ENCODE measurements around the gene RGS10. TPM values are rescaled to one million over a fixed set of nuclear protein-coding genes. Genes with fewer than 3 reads are reported as not detected.

RGS10 gene
- total and polyA plus RNA-seq, 9 of the 15 experiments (the other 6 are each of a cell fraction or from before 2014, with no cell fraction given), result 31.9 to 123 (median 62.1) TPM

- ATAC-seq, result no peak
- DNase-seq (ENCODE audit: extremely low read depth in 1 of 4, low spot score in 3 of 4), result no peak
- H3K27ac ChIP-seq (ENCODE audit: extremely low read depth, low read depth, low read length), result no peak overlapping the region
- 90% methylated on average over 10 of the region's 11 CpGs for WGBS (ENCODE audit: insufficient coverage, low coverage, missing lambda C conversion rate)
- POLR2A ChIA-PET, result interaction anchor here (0.6 to 1.3 kb wide), 2 partner anchors 9 to 16 kb away, joined by 3 to 5 read pairs; no protein-coding TSS in a partner anchor
- no TSS peak for BruUV-seq (replicated peaks)
- H4K20me1 ChIP-seq (replicated peaks; ENCODE audit: control insufficient read depth, insufficient read depth, low read length), result no peaks in the 10 kb centered on the region
- peaks cover 21% of the 10 kb centered on the region for H3K79me2 ChIP-seq (ENCODE audit: control insufficient read depth, insufficient read depth, low read length)
- no peak overlapping the region for H3K9ac ChIP-seq (ENCODE audit: insufficient read depth in 1 of 2, low read depth in 2 of 2, low read length in 2 of 2)
- H3K4me3 ChIP-seq, result no peak overlapping the region
- intact Hi-C loops (cut with micrococcal nuclease) (no loop called here), in situ Hi-C loops (cut with MboI) (no loop called here)
- H3K27me3 ChIP-seq (ENCODE audit: control insufficient read depth in 2 of 2, insufficient read depth in 2 of 2, low read length in 2 of 2), result no peaks in the 10 kb centered on the region
- H3K4me2 ChIP-seq (ENCODE audit: insufficient read depth, low read length), result no peak overlapping the region
- H2AFZ ChIP-seq (ENCODE audit: low read depth, low read length), result no peak overlapping the region
- H3K4me1 ChIP-seq (replicated peaks in 1 of 2; ENCODE audit: control insufficient read depth in 2 of 2, insufficient read depth in 2 of 2, low read length in 2 of 2), result peaks cover 30 to 31% of the 10 kb centered on the region in 2 experiments
- CTCF ChIA-PET (ENCODE audit: low intra/inter-chr PET ratio), result no interaction called here
- no peaks in the 10 kb centered on the region for H3K9me3 ChIP-seq (replicated peaks; ENCODE audit: control insufficient read depth, insufficient read depth, low read depth, low read length)
- H3K9me1 ChIP-seq (ENCODE audit: control insufficient read depth, insufficient read depth, low read length), result no peaks in the 10 kb centered on the region
- 0 out of 2 replicates have a peak, but pooled peaks have one; percentile 12 for TF ChIP-seq CEBPB (tag; IDR thresholded peaks at IDR 0.05)
- no peak for TF ChIP-seq FOXK1 (CRISPR knock-in tag; IDR thresholded peaks at IDR 0.05; ENCODE audit: borderline replicate concordance)
- no peak for FAIRE-seq
- H3K36me3 ChIP-seq (ENCODE audit: control insufficient read depth, insufficient read depth, low read length), result peaks cover 47% of the 10 kb centered on the region; the same call in 2 of the 3 replicates
Observed at GRCh38 chr10:119522747-119523426, 19.6 kb downstream of the RGS10 start.

- 54% methylated on average over 4 of the region's 6 CpGs for WGBS (ENCODE audit: insufficient coverage, low coverage, missing lambda C conversion rate)
- Histone ChIP-seq H3K4me2 (ENCODE audit: insufficient read depth, low read length) (peak overlapping the region; percentile 11; the same call in 1 of the 2 replicates), H3K9me3 (replicated peaks; ENCODE audit: control insufficient read depth, insufficient read depth, low read depth, low read length) (no peaks in the 10 kb centered on the region), H3K9ac (ENCODE audit: insufficient read depth in 1 of 2, low read depth in 2 of 2, low read length in 2 of 2) (no peak overlapping the region; a peak in 1 of 4 replicates), H3K4me3 (no peak overlapping the region), H2AFZ (ENCODE audit: low read depth, low read length) (no peak overlapping the region), H3K9me1 (ENCODE audit: control insufficient read depth, insufficient read depth, low read length) (no peaks in the 10 kb centered on the region), H3K27ac (ENCODE audit: extremely low read depth, low read depth, low read length) (peak overlapping the region; percentile 67), H3K4me1 (replicated peaks in 1 of 2; ENCODE audit: control insufficient read depth in 2 of 2, insufficient read depth in 2 of 2, low read length in 2 of 2) (peaks cover 43 to 44% of the 10 kb centered on the region in 2 experiments), H4K20me1 (replicated peaks; ENCODE audit: control insufficient read depth, insufficient read depth, low read length) (no peaks in the 10 kb centered on the region), H3K27me3 (ENCODE audit: control insufficient read depth in 2 of 2, insufficient read depth in 2 of 2, low read length in 2 of 2) (no peaks in the 10 kb centered on the region), H3K36me3 (ENCODE audit: control insufficient read depth, insufficient read depth, low read length) (peaks cover 51% of the 10 kb centered on the region; the same call in 2 of the 3 replicates), H3K79me2 (ENCODE audit: control insufficient read depth, insufficient read depth, low read length) (peaks cover 19% of the 10 kb centered on the region; the same call in 2 of the 3 replicates)
- in situ Hi-C loops (cut with MboI), result no loop called here
- DNase-seq (ENCODE audit: extremely low read depth in 1 of 4, low spot score in 3 of 4) (no peak), FAIRE-seq (no peak), ATAC-seq (no peak)
- BruUV-seq (replicated peaks), result no TSS peak
- POLR2A ChIA-PET, result interaction anchor here (0.7 to 1.3 kb wide), 2 partner anchors 9 to 17 kb away, joined by 3 to 5 read pairs; no protein-coding TSS in a partner anchor
- CTCF ChIA-PET (ENCODE audit: low intra/inter-chr PET ratio), result no interaction called here
- intact Hi-C loops (cut with micrococcal nuclease), result loop anchor here (2.0 kb wide), 1 partner anchor 17 kb away; no protein-coding TSS in a partner anchor
- TF ChIP-seq JUND (IDR thresholded peaks at IDR 0.05; ENCODE audit: borderline replicate concordance, low read depth, low read length), result peak; percentile 49
- TF ChIP-seq JUND (tag; IDR thresholded peaks at IDR 0.05; ENCODE audit: borderline replicate concordance, low read depth, low read length), result peak; percentile 34; the same call in 1 of the 3 replicates
- TF ChIP-seq ZNF592 (IDR thresholded peaks at IDR 0.05), result peak; percentile 68
- 0 out of 2 replicates have a peak, but pooled peaks have one; percentile 30 for TF ChIP-seq ZNF584 (CRISPR knock-in tag; IDR thresholded peaks at IDR 0.05; ENCODE audit: low read depth)
- peak; percentile 50 for TF ChIP-seq ARID1B (IDR thresholded peaks at IDR 0.05)
- 0 out of 4 replicates have a peak, but pooled peaks of 1 of the 2 experiments have one; percentile 18 for TF ChIP-seq HDAC1 (IDR thresholded peaks at IDR 0.05)
Observed at GRCh38 chr10:119521443-119522204, 20.9 kb downstream of the RGS10 start.
